MM.1S (cell line): ENCODE measurements around the gene ESPL1.

Source experiments
- DNase-seq: peaks from one replicate; pipeline ENCODE4 v3.0.0-alpha.2; 2015
- H2AFZ ChIP-seq: fragments of 300-600 bp; sonication (generic); 2 replicates; pipeline ENCODE4 v1.6.0; 2016; ENCODE audit warnings: antibody characterized with exemption, low read length
- H3F3A ChIP-seq: fragments of 300-600 bp; sonication (generic); 2 replicates; pipeline ENCODE4 v1.6.1; 2016; ENCODE audit warnings: mild to moderate bottlenecking, antibody characterized with exemption, low read length, moderate library complexity, mixed read lengths; ENCODE audit not compliant: insufficient read depth
- H3K27ac ChIP-seq: fragments of 300-600 bp; sonication (generic); 2 replicates; pipeline ENCODE4 v1.5.1; 2016; ENCODE audit warnings: mild to moderate bottlenecking, low read length
- H3K27me3 ChIP-seq: fragments of 300-600 bp; sonication (generic); replicated peaks from 2 replicates; pipeline ENCODE4 v1.6.0; 2016; ENCODE audit warnings: low read length; ENCODE audit not compliant: insufficient read depth
- H3K36me3 ChIP-seq: fragments of 300-600 bp; sonication (generic); replicated peaks from 2 replicates; pipeline ENCODE4 v1.6.1; 2016; ENCODE audit warnings: mild to moderate bottlenecking, low read length, mixed read lengths; ENCODE audit not compliant: insufficient read depth
- H3K4me1 ChIP-seq: fragments of 300-600 bp; sonication (generic); 2 replicates; pipeline ENCODE4 v1.6.1; 2016; ENCODE audit warnings: low read length, mixed read lengths
- H3K4me2 ChIP-seq: fragments of 300-600 bp; sonication (generic); 2 replicates; pipeline ENCODE4 v1.6.0; 2016; ENCODE audit warnings: low read depth, low read length
- H3K4me3 ChIP-seq: fragments of 300-600 bp; sonication (generic); 2 replicates; pipeline ENCODE4 v1.5.1; 2016; ENCODE audit warnings: low read length, mixed read lengths
- H3K79me2 ChIP-seq: fragments of 300-600 bp; sonication (generic); 2 replicates; pipeline ENCODE4 v1.6.1; 2016; ENCODE audit warnings: mixed run types, low read length, mixed read lengths
- H3K9ac ChIP-seq: fragments of 300-600 bp; sonication (generic); 2 replicates; pipeline ENCODE4 v1.6.1; 2016; ENCODE audit warnings: low read length, mixed read lengths
- H3K9me2 ChIP-seq: fragments of 300-600 bp; sonication (generic); replicated peaks from 2 replicates; pipeline ENCODE4 v1.6.1; 2016; ENCODE audit warnings: mild to moderate bottlenecking, low read length, mixed read lengths; ENCODE audit not compliant: insufficient read depth
- H3K9me3 ChIP-seq: fragments of 300-600 bp; sonication (generic); replicated peaks from 2 replicates; pipeline ENCODE4 v1.6.1; 2016; ENCODE audit warnings: mild to moderate bottlenecking, low read length, mixed read lengths; ENCODE audit not compliant: insufficient read depth
- H4K20me1 ChIP-seq: fragments of 300-600 bp; sonication (generic); 2 replicates; pipeline ENCODE4 v1.6.1; 2016; ENCODE audit warnings: mild to moderate bottlenecking, low read length, moderate library complexity, mixed read lengths; ENCODE audit not compliant: insufficient read depth
- EZH2 ChIP-seq: fragments of 300-600 bp; sonication (generic); optimal IDR thresholded peaks from 2 replicates; pipeline ENCODE3; 2017; ENCODE audit warnings: low read depth, mild to moderate bottlenecking, antibody characterized with exemption, low read length, mixed read lengths
- EZH2phosphoT487 ChIP-seq: fragments of 300-600 bp; sonication (generic); IDR thresholded peaks from 2 replicates; pipeline ENCODE4 v1.6.1; 2018; ENCODE audit warnings: antibody characterized with exemption, low read length
- TF ChIP-seq, protein P1 (sequence below): fragments of 300-600 bp; sonication (generic); IDR thresholded peaks from 2 replicates; pipeline ENCODE4 v1.5.1; 2016; ENCODE audit warnings: antibody characterized with exemption, low read length, mixed read lengths

The ESPL1 gene

DNA sequence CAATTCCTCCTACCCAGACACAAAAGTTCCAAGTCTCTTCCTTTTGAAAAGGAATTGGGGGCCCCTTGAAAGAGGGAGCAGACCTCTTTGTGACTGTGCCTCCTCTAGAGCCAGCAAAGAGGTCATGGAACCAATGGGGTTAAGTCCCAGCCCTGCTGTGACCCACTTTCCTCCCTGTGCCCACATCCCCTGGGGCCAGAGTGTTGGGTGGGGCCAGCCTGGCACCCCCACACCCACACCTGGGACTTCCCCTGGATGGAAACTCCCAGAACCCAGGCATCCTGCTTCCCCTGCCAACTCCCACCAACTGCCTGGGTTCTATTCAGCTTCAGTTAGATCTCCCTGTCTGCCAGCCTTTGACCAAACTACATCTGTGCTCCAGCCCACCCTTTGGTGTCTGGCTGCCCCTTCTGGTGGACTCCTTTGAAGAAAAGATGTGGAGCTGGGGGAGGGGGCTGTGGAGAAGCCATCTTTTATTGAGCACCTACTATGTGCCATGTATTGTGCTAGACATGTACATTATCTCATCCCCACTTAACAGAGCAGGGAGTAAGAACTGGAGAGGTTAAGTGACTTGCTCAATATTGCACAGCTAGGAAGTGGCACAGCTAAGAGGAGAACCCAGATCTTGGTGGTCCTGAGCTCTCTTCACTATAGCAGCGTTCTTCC is 31.5 kb upstream of the ESPL1 start:
- H4K20me1 ChIP-seq, result no peaks in the 10 kb centered on the region
- H3F3A ChIP-seq, result peaks cover 11% of the 10 kb centered on the region
- no peak overlapping the region for H2AFZ ChIP-seq
- TF ChIP-seq, protein P1, sequence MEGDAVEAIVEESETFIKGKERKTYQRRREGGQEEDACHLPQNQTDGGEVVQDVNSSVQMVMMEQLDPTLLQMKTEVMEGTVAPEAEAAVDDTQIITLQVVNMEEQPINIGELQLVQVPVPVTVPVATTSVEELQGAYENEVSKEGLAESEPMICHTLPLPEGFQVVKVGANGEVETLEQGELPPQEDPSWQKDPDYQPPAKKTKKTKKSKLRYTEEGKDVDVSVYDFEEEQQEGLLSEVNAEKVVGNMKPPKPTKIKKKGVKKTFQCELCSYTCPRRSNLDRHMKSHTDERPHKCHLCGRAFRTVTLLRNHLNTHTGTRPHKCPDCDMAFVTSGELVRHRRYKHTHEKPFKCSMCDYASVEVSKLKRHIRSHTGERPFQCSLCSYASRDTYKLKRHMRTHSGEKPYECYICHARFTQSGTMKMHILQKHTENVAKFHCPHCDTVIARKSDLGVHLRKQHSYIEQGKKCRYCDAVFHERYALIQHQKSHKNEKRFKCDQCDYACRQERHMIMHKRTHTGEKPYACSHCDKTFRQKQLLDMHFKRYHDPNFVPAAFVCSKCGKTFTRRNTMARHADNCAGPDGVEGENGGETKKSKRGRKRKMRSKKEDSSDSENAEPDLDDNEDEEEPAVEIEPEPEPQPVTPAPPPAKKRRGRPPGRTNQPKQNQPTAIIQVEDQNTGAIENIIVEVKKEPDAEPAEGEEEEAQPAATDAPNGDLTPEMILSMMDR, result no peak
- TF ChIP-seq EZH2 (no peak), EZH2phosphoT487 (no peak)
- H3K4me2 ChIP-seq, result no peak overlapping the region
- 0 out of 2 replicates have a peak, but pooled peaks cover 2% of the 10 kb centered on the region for H3K79me2 ChIP-seq
- H3K9ac ChIP-seq, result no peak overlapping the region
- H3K36me3 ChIP-seq, result no peaks in the 10 kb centered on the region
- H3K9me2 ChIP-seq, result no peaks in the 10 kb centered on the region
- no peak overlapping the region for H3K27ac ChIP-seq
- H3K9me3 ChIP-seq, result no peaks in the 10 kb centered on the region
- H3K4me1 ChIP-seq, result peaks cover 10% of the 10 kb centered on the region; the same call in 1 of the 2 replicates
- no peak overlapping the region for H3K4me3 ChIP-seq
- H3K27me3 ChIP-seq, result no peaks in the 10 kb centered on the region
- DNase-seq, result no peak

DNA sequence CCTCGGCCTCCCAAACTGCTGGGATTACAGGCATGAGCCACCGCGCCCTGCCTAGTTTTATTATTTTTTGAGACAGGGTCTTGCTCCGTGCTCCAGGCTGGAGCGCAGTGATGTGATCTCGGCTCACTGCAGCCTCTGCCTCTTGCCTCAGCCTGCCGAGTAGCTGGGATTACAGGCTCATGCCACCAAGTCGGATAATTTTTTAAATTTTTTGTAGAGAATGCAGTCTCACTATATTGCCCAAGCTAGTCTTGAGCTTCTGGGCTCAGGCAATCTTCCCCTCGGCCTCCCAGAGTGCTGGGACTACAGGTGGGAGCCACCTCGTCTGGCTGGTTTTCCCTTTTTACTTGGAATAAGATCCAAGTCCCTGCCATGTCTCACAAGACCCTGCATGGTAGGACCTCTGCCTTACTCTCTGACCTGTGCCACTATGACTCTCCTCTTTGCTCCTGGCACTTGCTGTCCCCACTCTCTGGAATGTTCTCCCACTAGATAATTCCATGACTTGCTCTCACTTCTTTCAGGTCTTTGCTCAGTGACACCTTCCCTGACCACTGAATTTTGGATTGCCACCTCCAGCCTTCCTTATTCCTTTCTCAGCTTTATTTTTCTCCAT is 28.3 kb upstream of the ESPL1 start:
- Histone ChIP-seq H3K4me1 (peaks cover 15% of the 10 kb centered on the region), H4K20me1 (no peaks in the 10 kb centered on the region), H3K4me2 (no peak overlapping the region), H3K36me3 (no peaks in the 10 kb centered on the region), H2AFZ (no peak overlapping the region), H3K9me3 (no peaks in the 10 kb centered on the region), H3F3A (peaks cover 9% of the 10 kb centered on the region; the same call in 1 of the 2 replicates), H3K27ac (no peak overlapping the region), H3K9me2 (no peaks in the 10 kb centered on the region), H3K4me3 (no peak overlapping the region), H3K9ac (no peak overlapping the region), H3K27me3 (no peaks in the 10 kb centered on the region), H3K79me2 (no peaks in the 10 kb centered on the region)
- no peak for DNase-seq
- no peak for TF ChIP-seq EZH2

DNA sequence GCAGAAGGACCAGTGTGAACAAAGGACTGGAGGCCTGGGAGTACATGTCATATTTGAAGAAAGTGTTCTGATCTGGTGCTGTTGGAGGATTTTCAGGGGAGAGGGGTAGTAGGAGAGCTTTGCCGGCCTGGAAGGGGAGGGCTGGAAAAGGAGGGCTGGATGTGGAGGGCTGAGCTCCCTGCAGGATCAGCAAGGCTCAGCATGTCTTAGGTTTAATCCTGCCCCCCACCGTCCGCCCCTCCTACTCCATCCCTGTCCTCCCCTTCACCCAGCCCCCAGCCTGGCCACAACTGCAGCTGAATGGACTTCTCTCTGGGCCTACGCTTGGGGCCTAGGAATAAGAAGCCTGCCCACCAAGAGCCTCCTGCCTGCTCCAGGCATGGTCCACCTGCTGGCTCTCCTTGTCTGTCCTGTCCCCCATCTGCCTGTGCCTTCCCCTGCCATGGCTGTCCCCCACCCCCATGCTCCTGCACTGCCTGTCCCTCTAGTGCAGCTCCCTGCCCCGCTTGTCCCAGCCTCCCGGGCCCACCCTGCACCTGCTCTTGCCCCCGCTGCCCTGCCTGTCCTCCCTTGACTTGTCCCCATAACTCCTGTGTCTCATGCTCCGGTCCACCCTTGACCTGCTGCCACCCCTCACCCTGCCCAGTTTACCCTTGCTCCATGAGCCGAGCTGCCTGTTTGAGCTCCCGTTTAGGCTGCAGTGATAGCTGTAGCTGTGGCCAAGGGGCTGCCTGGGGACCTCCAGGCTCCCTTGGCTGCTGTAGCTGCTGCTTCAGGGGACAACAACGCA is 26.3 kb upstream of the ESPL1 start:
- no peak overlapping the region for H3K4me3 ChIP-seq
- H3K9me2 ChIP-seq, result no peaks in the 10 kb centered on the region
- no peaks in the 10 kb centered on the region for H4K20me1 ChIP-seq
- peaks cover 9% of the 10 kb centered on the region; the same call in 1 of the 2 replicates for H3F3A ChIP-seq
- H3K9me3 ChIP-seq, result no peaks in the 10 kb centered on the region
- H3K4me1 ChIP-seq, result peaks cover 12% of the 10 kb centered on the region
- no peak overlapping the region for H3K27ac ChIP-seq
- no peak for DNase-seq
- TF ChIP-seq, protein P1, result no peak
- TF ChIP-seq EZH2phosphoT487 (no peak), EZH2 (no peak)
- H3K9ac ChIP-seq, result no peak overlapping the region
- H3K27me3 ChIP-seq, result no peaks in the 10 kb centered on the region
- no peak overlapping the region for H3K4me2 ChIP-seq
- H3K36me3 ChIP-seq, result no peaks in the 10 kb centered on the region
- H3K79me2 ChIP-seq, result no peaks in the 10 kb centered on the region
- H2AFZ ChIP-seq, result no peak overlapping the region
